HepG2 (cell line): ENCODE data around the gene BAG5. TPM values are rescaled to one million over a fixed set of nuclear protein-coding genes. Genes with fewer than 3 reads are reported as not detected.

ENCODE experiments used
- ATF7-NPFF ChIP-seq: sonication (generic); formaldehyde crosslinking; IDR thresholded peaks from 2 replicates; pipeline ENCODE4 v1.8.1; 2023; ENCODE audit warnings: mild to moderate bottlenecking, low read depth, missing genetic modification reagents, moderate library complexity
- FOXK1 ChIP-seq: sonication (generic); formaldehyde crosslinking; IDR thresholded peaks from 2 replicates; pipeline ENCODE4 v1.4.0; 2020; ENCODE audit warnings: low read depth, missing genetic modification reagents, borderline replicate concordance
- HOXA5 ChIP-seq: sonication (generic); formaldehyde crosslinking; IDR thresholded peaks from 2 replicates; pipeline ENCODE4 v1.4.0; 2020; ENCODE audit warnings: missing genetic modification reagents
- MAFG ChIP-seq: sonication (generic); formaldehyde crosslinking; IDR thresholded peaks from 2 replicates; pipeline ENCODE4 v1.5.1; 2020; ENCODE audit warnings: mild to moderate bottlenecking, missing genetic modification reagents
- NFIB ChIP-seq: sonication (generic); formaldehyde crosslinking; IDR thresholded peaks from 2 replicates; pipeline ENCODE4 v1.9.0; 2021; ENCODE audit warnings: missing genetic modification reagents, mild to moderate bottlenecking, borderline replicate concordance
- PAX8 ChIP-seq: sonication (generic); formaldehyde crosslinking; IDR thresholded peaks from 2 replicates; pipeline ENCODE4 v1.8.0; 2022; ENCODE audit warnings: mild to moderate bottlenecking, missing genetic modification reagents, borderline replicate concordance
- PCBP2 ChIP-seq: fragments of 200-400 bp; formaldehyde crosslinking; optimal IDR thresholded peaks from 2 replicates; pipeline ENCODE3; 2018; ENCODE audit warnings: low read length, low read depth; ENCODE audit not compliant: poor library complexity, severe bottlenecking
- TAF1 ChIP-seq: sonication (generic); formaldehyde crosslinking; IDR thresholded peaks from 2 replicates; pipeline ENCODE4 v1.4.0; 2020; ENCODE audit warnings: missing genetic modification reagents
- WIZ ChIP-seq: sonication (generic); formaldehyde crosslinking; IDR thresholded peaks from 2 replicates; pipeline ENCODE4 v1.5.1; 2020; ENCODE audit warnings: mild to moderate bottlenecking, missing genetic modification reagents
- ZNF251 ChIP-seq: sonication (generic); formaldehyde crosslinking; IDR thresholded peaks from 2 replicates; pipeline ENCODE4 v1.9.0; 2021; ENCODE audit warnings: mild to moderate bottlenecking, missing genetic modification reagents
- ZNF543 ChIP-seq: sonication (generic); formaldehyde crosslinking; IDR thresholded peaks from 2 replicates; pipeline ENCODE4 v1.4.0; 2020; ENCODE audit warnings: mild to moderate bottlenecking, missing genetic modification reagents
- ZNF546 ChIP-seq: sonication (generic); formaldehyde crosslinking; conservative IDR thresholded peaks from 2 replicates; pipeline ENCODE4 v1.8.1; 2023; ENCODE audit warnings: mild to moderate bottlenecking, missing genetic modification reagents
- ZNF777 ChIP-seq: sonication (generic); formaldehyde crosslinking; IDR thresholded peaks from 2 replicates; pipeline ENCODE4 v1.4.0; 2020; ENCODE audit warnings: missing genetic modification reagents
- ZNF781 ChIP-seq: sonication (generic); formaldehyde crosslinking; IDR thresholded peaks from 2 replicates; pipeline ENCODE4 v1.5.1; 2020; ENCODE audit warnings: borderline replicate concordance, mild to moderate bottlenecking, missing genetic modification reagents; ENCODE audit errors: not compliant biosample characterization
- polyA plus RNA-seq, 8 experiments: library from polyadenylated mRNA; depleted of rRNA in 3 of 8; stranded (reverse) in 7 of 8; unstranded in 1 of 8; fragments of >200 nt; fragmentation: Illumina TruSeq in 4 of 8; extraction: Trizol in 4 of 8; gene quantifications; 2 replicates each; pipeline versions ENCODE4 v1.2.1 to v1.2.3, GENCODE V29; 2011 to 2016; ENCODE audit warnings: low read depth in 4 of 8, missing spikeins in 1 of 8, mixed read lengths in 1 of 8; ENCODE audit not compliant: insufficient read depth in 1 of 8
- total RNA-seq, 5 experiments: library from RNA; depleted of rRNA; stranded (reverse); fragments of >200 nt; fragmentation: Illumina TruSeq; extraction: Trizol; gene quantifications; 2 replicates each; pipeline ENCODE4 v1.2.3, GENCODE V29; 2016; ENCODE audit warnings: low read depth in 1 of 5
- TF ChIP-seq, protein P1 (sequence below): sonication (generic); formaldehyde crosslinking; IDR thresholded peaks from 2 replicates; pipeline ENCODE4 v1.4.0; 2020; ENCODE audit warnings: missing genetic modification reagents
- TF ChIP-seq, protein P2 (sequence below): sonication (generic); formaldehyde crosslinking; IDR thresholded peaks from 2 replicates; pipeline ENCODE4 v1.5.0; 2020; ENCODE audit warnings: missing genetic modification reagents, mild to moderate bottlenecking, borderline replicate concordance
- TF ChIP-seq, protein P3 (sequence below): fragments of 450-650 bp; IDR thresholded peaks from 2 replicates; pipeline ENCODE4 v1.6.1; 2016
- TF ChIP-seq, protein P4 (sequence below): sonication (generic); formaldehyde crosslinking; IDR thresholded peaks from 2 replicates; pipeline ENCODE4 v1.8.0; 2022; ENCODE audit warnings: mild to moderate bottlenecking, missing genetic modification reagents, moderate library complexity
- TF ChIP-seq, protein P5 (sequence below): sonication (generic); formaldehyde crosslinking; IDR thresholded peaks from 2 replicates; pipeline ENCODE4 v1.4.0; 2020; ENCODE audit warnings: mild to moderate bottlenecking, missing genetic modification reagents

Gene BAG5
- total and polyA plus RNA-seq, 2 of the 13 experiments (the other 11 are each of a cell fraction or from before 2014, with no cell fraction given) = 3.5 to 21.0 TPM

DNA sequence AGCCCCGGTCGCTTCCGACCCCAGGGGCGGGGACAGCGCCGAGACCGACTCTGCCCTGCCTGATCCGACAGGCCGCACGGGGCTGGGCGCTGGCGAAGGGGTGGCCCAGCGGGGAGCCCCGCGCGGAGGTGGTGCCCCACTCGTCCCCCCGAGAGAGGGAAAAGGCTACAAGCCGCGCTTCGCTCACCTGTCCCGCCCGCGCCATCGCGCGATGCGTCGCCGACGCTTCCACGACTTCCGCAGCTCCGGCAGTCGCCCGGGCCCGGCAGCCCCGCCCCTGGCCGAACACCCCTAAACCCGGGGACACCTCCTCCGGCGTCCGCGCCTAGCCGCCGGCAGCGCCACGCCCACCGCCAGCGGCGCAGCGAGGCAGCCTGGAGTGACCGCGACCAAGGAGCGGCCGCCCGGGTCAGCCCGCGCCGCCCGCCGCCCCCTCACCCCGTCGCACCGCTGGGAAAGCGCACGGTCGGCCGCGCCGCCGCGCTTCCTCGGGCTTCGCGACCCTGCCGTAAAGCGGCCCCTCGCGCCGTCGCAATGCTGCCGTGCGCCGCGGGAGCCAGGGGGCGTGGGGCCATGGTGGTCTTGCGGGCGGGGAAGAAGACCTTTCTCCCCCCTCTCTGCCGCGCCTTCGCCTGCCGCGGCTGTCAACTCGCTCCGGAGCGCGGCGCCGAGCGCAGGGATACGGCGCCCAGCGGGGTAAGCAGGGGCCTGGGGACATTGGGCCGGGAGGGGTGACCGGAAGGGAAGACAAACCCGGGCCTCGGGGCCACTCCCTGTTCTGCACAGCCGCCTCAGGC, at the start of gene BAG5, which contains the start of gene COA8 (continued):
- TF ChIP-seq ZNF546 (no peak), WIZ (CRISPR knock-in tag) (no peak), ZNF781 (CRISPR knock-in tag) (no peak), HOXA5 (CRISPR knock-in tag) (no peak), ZNF777 (CRISPR knock-in tag) (0 out of 2 replicates have a peak, but pooled peaks have one; percentile 31), ZNF251 (CRISPR knock-in tag) (no peak), NFIB (CRISPR knock-in tag) (no peak), FOXK1 (CRISPR knock-in tag) (peak; percentile 72; the same call in 1 of the 2 replicates), TAF1 (peak; percentile 67), MAFG (CRISPR knock-in tag) (no peak), ZNF543 (0 out of 2 replicates have a peak, but pooled peaks have one; percentile 9), PCBP2 (no peak), ATF7-NPFF (CRISPR knock-in tag) (no peak; the same call in 1 of the 2 replicates), PAX8 (CRISPR knock-in tag) (no peak)
- TF ChIP-seq, protein P1, sequence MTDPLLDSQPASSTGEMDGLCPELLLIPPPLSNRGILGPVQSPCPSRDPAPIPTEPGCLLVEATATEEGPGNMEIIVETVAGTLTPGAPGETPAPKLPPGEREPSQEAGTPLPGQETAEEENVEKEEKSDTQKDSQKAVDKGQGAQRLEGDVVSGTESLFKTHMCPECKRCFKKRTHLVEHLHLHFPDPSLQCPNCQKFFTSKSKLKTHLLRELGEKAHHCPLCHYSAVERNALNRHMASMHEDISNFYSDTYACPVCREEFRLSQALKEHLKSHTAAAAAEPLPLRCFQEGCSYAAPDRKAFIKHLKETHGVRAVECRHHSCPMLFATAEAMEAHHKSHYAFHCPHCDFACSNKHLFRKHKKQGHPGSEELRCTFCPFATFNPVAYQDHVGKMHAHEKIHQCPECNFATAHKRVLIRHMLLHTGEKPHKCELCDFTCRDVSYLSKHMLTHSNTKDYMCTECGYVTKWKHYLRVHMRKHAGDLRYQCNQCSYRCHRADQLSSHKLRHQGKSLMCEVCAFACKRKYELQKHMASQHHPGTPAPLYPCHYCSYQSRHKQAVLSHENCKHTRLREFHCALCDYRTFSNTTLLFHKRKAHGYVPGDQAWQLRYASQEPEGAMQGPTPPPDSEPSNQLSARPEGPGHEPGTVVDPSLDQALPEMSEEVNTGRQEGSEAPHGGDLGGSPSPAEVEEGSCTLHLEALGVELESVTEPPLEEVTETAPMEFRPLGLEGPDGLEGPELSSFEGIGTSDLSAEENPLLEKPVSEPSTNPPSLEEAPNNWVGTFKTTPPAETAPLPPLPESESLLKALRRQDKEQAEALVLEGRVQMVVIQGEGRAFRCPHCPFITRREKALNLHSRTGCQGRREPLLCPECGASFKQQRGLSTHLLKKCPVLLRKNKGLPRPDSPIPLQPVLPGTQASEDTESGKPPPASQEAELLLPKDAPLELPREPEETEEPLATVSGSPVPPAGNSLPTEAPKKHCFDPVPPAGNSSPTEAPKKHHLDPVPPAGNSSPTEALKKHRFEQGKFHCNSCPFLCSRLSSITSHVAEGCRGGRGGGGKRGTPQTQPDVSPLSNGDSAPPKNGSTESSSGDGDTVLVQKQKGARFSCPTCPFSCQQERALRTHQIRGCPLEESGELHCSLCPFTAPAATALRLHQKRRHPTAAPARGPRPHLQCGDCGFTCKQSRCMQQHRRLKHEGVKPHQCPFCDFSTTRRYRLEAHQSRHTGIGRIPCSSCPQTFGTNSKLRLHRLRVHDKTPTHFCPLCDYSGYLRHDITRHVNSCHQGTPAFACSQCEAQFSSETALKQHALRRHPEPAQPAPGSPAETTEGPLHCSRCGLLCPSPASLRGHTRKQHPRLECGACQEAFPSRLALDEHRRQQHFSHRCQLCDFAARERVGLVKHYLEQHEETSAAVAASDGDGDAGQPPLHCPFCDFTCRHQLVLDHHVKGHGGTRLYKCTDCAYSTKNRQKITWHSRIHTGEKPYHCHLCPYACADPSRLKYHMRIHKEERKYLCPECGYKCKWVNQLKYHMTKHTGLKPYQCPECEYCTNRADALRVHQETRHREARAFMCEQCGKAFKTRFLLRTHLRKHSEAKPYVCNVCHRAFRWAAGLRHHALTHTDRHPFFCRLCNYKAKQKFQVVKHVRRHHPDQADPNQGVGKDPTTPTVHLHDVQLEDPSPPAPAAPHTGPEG (CRISPR knock-in tag) = no peak; the same call in 1 of the 2 replicates
- TF ChIP-seq, protein P2, sequence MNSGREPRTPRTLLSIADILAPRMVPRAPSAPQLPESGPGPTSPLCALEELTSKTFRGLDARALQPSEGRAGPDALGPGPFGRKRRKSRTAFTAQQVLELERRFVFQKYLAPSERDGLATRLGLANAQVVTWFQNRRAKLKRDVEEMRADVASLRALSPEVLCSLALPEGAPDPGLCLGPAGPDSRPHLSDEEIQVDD (CRISPR knock-in tag) = no peak
- TF ChIP-seq, protein P3, sequence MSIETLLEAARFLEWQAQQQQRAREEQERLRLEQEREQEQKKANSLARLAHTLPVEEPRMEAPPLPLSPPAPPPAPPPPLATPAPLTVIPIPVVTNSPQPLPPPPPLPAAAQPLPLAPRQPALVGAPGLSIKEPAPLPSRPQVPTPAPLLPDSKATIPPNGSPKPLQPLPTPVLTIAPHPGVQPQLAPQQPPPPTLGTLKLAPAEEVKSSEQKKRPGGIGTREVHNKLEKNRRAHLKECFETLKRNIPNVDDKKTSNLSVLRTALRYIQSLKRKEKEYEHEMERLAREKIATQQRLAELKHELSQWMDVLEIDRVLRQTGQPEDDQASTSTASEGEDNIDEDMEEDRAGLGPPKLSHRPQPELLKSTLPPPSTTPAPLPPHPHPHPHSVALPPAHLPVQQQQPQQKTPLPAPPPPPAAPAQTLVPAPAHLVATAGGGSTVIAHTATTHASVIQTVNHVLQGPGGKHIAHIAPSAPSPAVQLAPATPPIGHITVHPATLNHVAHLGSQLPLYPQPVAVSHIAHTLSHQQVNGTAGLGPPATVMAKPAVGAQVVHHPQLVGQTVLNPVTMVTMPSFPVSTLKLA = no peak
- TF ChIP-seq, protein P4, sequence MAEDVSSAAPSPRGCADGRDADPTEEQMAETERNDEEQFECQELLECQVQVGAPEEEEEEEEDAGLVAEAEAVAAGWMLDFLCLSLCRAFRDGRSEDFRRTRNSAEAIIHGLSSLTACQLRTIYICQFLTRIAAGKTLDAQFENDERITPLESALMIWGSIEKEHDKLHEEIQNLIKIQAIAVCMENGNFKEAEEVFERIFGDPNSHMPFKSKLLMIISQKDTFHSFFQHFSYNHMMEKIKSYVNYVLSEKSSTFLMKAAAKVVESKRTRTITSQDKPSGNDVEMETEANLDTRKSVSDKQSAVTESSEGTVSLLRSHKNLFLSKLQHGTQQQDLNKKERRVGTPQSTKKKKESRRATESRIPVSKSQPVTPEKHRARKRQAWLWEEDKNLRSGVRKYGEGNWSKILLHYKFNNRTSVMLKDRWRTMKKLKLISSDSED (CRISPR knock-in tag) = no peak
- TF ChIP-seq, protein P5, sequence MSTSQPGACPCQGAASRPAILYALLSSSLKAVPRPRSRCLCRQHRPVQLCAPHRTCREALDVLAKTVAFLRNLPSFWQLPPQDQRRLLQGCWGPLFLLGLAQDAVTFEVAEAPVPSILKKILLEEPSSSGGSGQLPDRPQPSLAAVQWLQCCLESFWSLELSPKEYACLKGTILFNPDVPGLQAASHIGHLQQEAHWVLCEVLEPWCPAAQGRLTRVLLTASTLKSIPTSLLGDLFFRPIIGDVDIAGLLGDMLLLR (CRISPR knock-in tag) = no peak
